ENCODE measurements around the gene PCDH15. TPM values are rescaled to one million over a fixed set of nuclear protein-coding genes. Genes with fewer than 3 reads are reported as not detected.

The PCDH15 gene
- total RNA-seq, 1 donor from 2014 or later = 9.2 TPM

DNA sequence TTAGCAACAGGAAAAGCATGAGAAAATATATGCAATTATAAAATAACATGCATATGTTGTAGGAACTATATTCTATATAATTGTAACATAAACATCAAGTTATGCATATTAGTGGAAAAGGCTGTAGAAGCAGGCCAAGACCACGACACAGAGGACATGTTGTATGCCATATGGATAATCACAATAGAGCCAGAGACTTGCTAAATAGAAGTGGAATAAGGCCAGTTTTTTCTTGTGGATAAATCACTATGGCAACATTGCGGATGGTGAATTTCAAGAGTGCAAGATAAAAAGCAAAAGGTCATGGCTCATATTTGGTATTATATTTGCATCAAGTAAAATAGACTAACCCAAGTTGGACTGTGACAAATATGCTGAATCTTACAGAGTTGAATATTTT, 93.0 kb downstream of the PCDH15 start:
- no peak for DNase-seq

DNA sequence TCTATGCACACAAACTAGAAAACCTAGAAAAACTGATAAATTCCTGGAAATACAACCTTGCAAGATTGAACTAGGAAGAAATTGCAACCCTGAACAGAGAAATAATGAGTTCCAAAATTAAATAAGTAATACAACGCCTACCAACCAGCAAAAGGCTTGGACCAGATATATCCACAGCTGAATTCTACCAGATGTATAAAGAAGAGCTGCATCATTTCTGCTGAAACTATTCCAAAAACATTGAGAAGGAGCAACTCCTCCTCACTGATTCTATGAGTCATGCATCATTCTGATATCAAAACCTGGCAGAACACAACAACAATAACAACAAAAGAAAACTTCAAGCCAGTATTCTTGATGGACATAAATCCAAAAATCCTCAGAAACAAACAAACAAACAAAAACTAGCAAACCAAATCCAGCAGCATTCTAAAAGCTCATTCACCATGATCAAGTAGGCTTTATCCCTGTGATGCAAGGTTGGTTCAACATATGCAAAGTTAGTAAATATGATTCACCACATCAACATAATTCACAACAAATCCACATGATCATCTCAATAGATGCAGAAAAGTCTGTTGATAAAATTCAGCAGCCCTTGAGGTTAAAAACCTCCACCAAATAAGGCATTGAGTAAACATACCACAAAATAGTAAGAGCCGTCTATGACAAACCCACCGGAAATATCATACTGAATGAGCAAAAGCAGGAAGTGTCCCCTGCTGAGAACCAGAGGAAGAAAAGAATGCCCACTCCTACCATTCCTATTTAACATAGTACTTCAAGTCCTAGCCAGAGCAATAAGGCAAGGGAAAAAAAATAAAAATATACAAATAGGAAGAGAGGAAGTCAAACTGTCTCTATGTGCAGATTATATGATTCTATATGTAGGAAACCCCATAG, 98.2 kb downstream of the PCDH15 start:
- DNase-seq = no peak

DNA sequence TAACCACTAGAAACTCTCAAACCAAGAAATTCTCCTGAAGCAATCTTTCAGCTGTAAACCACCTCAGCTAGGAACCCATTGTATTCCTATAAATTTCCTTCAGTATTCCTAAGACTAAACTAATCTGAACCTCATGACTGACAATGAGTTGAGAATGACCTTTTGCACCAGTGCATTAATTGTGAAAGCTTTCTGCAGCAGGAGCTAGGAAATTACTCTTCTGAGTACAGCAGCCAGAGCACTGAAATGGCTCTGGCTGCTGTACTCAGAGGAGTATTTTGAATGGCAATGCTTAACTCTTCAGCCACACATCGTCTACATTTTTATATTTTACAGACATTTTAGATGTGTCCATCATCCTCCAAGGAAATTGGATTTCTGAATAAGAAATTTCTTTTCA, 109.7 kb downstream of the PCDH15 start:
- DNase-seq = no peak

DNA sequence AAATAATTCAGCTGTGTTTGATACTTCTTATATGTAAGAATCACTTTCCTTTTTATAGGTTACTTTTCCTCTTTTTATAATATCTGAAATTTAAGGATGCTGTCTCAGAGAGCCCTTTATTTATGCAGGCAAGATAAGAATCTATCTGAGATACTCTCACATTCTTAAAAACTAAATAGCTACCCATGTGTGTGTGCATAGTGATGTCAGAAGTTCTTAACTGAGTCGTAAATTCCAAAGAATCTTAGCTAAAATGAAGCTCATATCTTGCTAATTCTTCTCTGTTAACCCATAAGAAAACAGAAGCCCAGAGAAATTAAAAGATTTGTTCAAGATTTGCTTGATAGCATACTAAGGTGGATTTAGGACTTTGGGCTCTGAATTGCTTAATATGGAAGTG, 118.5 kb downstream of the PCDH15 start:
- no peak for DNase-seq

DNA sequence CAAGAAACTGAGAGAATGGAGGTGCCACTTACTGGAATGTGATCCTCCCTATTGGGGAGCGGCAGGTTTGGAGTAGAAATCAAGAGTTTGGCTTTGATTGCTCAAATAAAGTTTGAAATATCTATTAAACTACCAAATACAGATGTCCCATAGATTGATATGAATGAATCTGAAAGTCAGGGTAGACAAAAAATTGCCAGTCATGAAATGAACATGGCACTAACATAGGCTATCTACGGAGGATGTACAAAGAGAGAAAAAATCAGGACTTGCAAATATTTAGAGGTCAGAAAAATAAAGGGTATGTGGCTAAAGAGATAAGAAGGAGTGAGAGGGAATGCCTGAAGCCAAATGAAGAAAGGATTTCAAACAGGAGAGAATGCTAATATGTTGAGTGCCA, 119.9 kb downstream of the PCDH15 start:
- DNase-seq = no peak

DNA sequence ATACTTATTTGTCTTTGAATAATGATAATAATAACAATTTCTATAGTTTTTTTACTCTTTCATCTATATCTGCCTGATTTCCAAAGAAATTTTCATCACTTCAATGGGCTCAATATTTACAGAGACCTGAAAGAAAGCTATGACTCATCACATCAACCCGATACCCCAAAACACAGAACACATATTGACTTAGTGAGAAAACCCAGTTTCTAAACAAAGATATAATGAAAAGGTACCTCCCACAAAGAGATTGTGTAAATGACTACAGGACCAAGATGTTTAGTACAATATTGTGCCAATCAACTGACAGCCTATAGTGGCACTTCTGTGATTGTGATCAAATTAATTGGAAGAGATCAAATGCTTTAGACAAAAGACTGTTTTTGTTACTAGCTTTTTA, 133.9 kb downstream of the PCDH15 start:
- no peak for DNase-seq

DNA sequence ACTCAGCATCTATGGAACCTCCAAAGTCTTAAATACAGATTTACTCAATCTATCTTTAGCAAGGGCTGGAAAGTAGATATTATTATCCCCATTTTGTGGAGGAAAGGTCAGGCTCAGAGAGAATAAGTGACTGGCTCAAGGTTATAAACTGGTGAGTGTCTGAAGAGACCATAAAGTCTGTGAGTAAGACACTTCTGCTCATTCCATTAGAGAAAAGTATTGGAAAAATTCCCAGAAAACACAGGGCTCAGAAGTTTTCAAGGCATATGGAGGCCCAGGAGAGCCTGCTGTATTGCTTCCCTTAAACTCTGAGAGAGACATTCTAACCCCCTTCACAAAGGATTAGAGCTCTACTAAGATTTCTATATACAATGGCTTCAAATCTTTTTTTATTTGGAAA, 134.8 kb downstream of the PCDH15 start:
- no peak for DNase-seq

DNA sequence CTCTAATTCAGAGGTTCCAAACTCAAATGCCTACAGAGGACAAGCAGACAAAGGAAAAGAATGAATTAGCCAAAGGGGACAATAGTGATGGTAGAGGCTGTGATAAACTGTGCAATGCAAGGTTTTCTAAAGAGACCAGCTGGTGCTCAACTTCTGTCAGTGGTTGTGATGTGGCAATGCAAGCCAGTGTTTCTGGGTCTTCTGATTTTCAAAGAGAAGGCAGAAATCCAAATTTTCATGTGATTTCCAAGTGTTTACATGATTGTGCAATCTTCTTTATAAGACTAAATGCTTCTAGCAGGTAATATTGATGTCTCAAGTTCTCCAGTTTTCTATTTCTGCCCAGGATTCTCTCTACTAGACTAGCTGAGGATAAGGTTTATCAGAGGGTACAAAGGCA, 135.9 kb downstream of the PCDH15 start:
- DNase-seq = no peak

DNA sequence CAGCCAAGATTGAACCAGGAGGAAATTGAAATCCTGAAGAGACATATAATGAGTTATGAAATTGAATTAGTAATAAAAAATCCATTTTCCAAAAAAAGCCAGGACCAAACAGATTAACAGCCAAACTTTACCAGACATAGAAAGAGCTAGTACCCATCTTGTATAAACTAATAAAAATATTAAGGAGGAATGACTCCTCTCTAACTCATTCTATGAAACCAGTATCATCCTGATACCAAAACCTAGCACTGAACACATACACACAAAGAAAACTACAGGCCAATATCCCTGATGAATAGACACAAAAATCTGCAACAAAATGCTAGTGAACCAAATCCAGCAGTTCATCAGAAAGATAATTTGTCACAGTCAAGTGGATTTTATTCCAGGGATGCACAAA, 140.6 kb downstream of the PCDH15 start:
- DNase-seq = no peak

DNA sequence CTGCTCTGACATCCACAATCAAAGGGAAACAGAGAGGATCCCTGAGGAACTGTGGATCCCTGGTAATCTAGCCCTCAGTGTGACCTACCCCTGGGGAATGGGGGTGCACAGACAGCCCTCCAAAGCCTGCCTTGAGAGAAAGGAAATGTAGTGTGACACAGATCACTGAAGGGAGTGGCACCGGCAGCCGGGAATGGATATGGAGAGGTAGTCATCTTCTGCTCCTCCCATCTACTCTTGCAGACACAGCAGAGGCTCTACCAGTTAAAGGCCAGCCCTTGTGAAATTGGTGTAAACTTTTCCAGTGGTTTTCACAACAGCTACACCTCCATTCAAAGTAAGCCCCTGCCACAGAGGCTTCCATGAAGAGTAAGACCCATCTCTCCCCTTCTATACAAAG, 144.4 kb downstream of the PCDH15 start:
- no peak for DNase-seq

DNA sequence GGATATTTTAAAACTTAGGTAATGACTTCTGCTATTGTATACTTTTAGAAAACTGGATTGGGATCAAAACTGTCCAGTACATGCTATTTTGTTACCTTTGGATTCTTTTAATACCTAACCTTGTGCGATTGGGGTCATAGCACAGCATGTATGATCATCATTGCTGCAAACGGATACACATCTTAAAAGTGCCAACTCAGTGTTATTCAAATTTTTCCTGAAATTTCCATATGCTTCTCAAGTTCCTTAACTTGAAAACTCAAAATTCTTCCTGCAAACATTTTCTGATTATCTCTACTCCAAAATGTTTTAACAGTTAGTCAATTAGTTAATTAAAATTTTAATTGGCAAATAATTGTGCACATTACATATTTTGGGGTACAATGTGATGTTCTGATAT, 147.5 kb downstream of the PCDH15 start:
- DNase-seq = no peak

DNA sequence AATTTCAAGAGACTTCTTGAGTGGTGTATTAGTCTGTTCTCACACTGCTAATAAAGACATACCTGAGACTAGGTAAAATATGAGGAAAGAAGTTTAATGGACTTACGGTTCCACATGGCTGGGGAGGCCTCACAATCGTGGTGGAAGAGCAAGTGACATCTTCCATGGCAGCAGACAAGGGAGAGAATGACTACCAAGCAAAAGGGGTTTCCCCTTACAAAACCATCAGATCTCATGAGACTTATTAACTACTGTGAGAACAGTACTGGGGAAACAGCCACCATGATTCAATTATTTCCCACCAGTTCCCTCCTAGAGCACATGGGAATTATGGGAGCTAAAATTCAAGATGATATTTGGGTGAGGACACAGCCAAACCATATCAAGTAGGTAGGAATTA, 150.5 kb downstream of the PCDH15 start:
- no peak for DNase-seq

DNA sequence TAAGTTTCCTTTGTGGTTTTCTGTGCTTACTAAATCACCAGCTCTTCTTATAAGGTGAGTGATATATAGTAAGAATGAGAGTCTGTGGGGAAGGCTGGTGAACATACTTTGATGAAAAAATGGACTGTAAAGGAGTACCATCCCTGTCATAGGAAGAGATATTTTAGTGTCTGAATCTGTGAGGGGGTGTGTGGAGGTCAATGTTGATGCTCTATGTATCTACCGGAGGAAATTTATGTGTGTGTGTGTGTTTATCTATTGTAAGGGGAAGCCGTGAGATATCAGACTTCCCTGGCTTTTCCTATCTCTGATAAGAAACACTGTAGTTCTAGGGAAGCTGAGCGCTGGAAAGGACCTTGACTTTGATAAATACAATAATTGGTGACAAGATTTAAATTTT, 179.0 kb downstream of the PCDH15 start:
- DNase-seq = no peak

DNA sequence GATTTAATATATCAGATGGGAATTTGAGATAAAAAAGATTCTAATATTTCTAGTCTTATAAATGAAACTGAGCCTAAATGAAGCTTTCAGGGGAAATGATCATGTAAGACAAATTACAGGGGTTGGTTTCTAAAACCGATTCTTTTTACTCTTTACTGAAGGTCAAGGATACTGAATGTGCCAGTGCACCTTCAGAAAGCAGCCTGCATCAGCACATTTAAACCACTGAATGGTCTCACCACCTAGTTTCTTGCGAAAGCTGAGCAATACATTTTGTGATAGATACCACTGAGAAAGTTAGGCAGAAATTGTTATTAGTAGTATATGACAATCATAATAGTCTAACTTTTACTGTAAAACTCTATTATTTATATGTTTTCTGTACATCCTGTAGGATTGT, 180.7 kb downstream of the PCDH15 start:
- DNase-seq = no peak

DNA sequence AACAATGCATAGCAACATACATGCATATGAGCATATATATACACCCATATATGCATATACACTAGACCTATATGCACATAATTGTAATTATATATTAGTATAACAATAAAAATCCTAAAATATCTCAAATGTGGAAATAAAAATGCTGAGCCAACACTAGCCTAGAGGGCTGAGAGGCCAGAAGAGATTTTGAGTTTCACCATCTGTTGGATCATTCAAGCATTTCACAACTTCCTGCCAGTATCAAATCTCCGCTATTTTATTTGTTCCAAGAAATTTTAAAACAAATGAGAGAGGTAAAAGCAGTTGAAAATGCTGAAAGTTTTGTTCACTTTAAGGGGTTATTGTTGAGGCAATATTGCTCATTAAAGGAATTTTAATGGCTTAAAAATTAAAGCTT, 187.0 kb downstream of the PCDH15 start:
- DNase-seq = no peak

DNA sequence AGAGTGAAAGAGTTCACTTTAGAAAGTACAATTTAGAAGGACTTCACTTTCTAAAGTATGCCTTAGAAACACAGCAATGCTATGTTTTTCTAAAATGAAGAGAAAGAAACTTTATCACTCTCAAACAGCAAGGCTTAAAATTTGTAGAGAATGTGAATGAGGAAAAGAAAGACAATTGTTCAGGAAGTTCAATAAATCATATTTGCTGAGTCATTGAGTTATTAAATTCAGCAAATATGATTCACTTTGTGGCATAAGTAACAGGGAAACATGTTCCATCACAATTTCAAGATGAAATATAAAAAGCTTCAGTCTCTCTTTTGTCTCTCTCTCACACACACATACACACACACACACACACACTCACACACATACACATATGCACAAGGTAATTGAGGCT, 187.9 kb downstream of the PCDH15 start:
- DNase-seq = no peak

DNA sequence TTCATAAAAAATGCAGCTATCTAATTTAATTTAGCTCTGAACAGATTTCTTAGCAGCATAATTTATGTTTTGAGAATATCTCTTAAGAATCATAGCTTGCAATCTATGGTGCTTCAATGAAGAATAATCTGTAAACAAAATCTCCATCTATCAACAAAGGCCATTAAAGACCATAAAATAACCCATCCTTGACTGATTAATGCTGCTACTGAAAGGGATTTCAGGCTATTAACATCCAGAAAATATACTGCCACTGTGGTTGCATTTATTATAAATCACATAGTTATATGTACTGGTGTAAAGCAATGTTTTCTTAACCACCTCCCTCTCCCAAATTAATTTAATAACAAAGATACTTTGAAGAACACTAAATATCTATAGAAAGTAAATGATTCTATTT, 191.6 kb downstream of the PCDH15 start:
- DNase-seq = no peak

DNA sequence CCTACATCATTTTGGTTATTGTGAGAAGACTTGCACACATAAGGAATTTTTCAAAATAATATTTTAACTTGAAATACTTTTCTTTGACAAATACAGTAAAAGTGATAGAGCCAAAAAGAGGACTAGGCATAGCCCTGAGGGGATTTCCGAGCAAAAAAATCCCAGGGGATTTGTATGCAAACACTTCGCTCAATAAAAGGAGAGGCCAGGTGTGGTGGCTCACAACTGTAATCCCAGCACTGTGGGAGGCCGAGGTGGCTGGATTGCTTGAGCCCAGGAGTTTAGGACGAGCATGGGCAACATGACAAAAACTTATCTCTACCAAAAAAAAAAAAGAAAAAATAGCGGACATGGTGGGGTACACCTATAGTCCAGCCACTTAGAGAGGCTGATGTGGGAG, 193.0 kb downstream of the PCDH15 start:
- DNase-seq = no peak

DNA sequence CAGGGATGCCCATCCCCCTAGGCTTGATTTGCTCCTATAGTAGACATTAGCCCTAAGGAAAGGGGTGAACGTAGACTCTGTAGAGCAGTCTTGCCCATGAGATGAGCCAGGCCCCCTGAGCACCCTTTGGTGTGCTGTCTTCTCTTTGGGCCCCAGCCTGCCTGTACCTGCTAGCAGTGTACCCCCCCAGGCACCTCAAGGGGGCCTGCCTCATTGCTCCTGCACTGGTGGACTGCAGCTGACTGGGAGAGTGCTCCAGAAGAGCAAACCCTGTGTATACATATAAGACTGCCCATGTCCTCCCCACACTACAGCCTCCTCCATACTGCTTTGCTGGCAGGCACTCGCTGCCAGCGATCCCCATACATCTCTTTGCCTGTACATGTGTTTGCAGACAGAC, 206.7 kb downstream of the PCDH15 start:
- DNase-seq = no peak

DNA sequence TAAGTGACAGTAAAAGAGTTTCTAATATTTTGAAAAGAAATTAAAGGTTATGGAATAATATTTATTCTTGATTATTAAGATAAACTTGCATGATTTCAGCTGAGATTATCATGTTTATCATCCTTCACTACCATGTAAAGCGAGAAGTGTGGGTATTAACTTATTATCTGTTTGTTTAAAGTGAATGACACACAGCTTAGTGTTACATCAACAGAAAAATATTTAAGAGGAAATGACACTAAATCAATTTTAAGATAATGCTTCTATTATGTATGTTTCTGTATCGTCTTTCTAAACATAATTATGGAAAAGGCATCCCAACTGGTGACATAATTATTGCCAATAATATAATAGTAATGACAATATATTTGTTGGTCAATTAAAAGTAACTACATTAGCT, 213.1 kb downstream of the PCDH15 start:
- no peak for DNase-seq

DNA sequence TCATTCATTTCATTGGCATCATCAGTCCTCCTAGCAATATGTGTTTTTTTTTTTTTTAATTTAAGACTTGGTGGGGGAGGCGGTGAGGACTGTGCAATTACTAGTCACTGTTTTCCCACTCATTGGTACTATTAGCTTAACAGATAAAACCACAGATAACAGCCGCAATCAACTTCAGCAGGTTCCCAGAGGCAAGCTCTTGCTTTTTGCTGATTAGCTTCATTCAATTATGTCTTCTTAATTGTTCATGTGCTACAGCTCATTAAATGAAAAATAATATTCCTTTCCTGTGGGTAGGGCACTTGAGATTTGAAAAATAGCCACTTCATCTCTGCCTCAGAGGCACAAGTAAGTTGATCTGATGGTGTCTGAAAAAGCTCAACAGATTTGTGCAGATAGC, 215.5 kb downstream of the PCDH15 start:
- DNase-seq = no peak

DNA sequence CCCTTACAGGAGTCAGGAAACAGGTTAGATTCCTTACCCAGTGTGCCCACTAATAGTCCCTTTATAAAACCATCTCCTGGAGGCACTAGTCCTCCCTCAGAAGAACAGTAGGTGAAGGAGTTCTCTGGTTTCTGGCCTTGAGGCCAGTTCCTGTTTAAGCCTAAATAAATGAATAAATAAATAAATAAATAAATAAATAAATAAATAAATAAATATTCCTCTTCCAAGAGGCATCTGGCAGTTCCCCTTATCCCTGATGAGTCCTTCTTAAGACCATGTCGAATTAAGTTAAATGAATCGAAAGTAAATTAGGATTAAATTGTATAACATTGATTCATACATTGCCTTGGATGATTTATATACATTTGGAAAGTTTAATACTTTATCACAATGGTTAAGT, 223.3 kb downstream of the PCDH15 start:
- no peak for DNase-seq

DNA sequence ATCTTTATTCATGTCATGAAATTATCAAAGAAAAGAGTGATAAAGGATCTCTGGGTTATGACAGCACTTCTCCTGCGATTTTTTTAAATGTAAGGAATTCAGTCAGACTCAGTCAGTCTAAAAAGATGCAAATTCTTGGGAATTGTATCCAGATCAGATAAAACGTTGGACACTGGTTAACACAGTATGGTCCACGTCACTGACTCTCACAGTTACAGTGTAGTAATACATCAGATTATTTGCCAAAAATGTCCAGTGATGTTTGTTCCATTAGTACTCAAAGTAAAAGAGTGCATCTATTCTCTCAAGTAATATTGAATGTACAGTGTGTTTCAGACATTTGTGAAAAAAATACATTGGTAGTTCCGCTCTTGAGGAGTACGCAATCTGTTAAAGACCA, 224.5 kb downstream of the PCDH15 start:
- no peak for DNase-seq

DNA sequence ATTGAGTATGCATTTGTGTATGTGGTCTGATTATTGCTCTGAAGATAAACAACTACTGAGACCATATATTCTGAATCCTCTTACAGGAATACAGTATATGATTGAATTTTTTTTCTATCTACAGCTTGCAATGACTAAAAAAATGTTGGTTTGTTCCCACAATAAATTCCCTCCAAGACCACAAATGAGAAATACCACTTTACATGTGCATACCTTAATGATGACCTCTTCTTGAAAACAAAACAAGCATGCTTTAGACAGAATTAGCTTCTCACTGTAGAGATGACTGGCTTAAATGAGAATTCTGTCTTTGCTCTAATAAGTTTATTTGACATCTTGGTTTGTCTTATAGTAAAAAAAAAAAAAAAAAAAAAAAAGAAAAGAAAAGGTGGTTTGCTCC, 241.5 kb downstream of the PCDH15 start:
- no peak for DNase-seq

DNA sequence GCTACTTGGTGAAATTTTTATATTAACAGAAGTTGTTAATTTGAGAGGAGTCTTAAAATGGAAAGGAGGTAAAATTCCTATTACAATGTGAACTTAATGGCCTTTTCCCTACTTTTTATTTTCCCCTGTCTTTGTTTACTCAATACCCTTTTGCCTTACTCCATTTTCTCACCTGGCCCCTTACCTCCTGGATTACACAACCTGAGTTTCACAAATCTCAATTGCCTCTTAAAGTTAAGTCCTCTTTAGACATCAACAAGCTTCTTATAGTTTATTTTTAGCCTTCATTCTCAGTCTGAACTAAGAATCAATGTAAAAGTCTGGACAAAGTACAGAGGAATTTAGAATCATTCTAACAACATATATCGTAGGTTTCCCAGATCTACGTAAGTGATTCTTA, 247.0 kb downstream of the PCDH15 start:
- DNase-seq = no peak
